ENCODE measurements around the gene BPIFB2.

Gene BPIFB2

GRCh38 chr20:33032555-33032954 lies 25.1 kb downstream of the BPIFB2 start:
- no peak for TF ChIP-seq CTCF (IDR thresholded peaks at IDR 0.05; ENCODE audit: insufficient read depth, missing control alignments)
- FAIRE-seq (no peak), DNase-seq (ENCODE audit: insufficient read length, low spot score) (no peak)

DNA sequence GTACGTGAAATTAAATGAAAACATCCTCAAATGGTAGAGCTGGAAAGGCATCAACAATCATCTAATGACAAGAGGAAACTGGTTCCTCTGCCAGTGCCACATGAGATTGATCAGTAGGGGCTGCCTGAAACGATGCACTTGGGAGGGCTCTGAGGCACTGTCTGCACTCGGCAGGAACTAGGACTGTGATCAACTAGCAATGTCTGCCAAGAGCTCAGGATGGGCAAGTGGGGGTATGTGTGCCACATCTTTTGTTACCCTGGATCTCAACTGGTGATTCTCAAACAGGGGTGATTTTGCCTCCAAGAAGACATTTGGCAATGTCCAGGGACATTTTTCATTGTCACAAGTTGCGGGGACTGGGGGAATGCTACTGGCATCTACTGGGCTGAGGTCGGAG lies 25.9 kb downstream of the BPIFB2 start:
- FAIRE-seq (no peak), DNase-seq (ENCODE audit: insufficient read length, low spot score) (no peak)
- TF ChIP-seq CTCF (IDR thresholded peaks at IDR 0.05; ENCODE audit: insufficient read depth, missing control alignments) = no peak

DNA sequence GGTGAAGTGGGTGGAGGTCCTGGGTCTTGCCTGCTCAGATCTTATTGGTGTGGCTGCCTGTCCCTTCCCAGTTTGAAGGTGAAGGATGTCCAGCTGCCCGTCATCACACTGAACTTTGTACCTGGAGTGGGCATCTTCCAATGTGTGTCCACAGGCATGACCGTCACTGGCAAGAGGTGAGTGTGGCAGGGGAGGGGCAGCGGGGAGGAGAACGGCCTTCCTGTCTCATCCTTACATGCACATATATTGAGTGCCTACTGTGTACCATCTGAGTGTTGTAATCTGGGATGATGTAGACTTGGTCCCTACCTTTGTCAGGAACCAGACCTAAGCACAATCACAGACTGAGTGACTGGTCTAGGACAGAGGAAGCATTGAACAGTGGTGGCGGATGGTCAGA lies 26.6 kb downstream of the BPIFB2 start:
- FAIRE-seq (no peak), DNase-seq (ENCODE audit: insufficient read length, low spot score) (no peak)
- no peak for TF ChIP-seq CTCF (IDR thresholded peaks at IDR 0.05; ENCODE audit: insufficient read depth, missing control alignments)

- TF ChIP-seq CTCF (IDR thresholded peaks at IDR 0.05; ENCODE audit: insufficient read depth, missing control alignments) = no peak
- FAIRE-seq = no peak
- DNase-seq (ENCODE audit: insufficient read length, low spot score) = no peak
Measured at GRCh38 chr20:33034901-33035492, 27.5 kb downstream of the BPIFB2 start.

GRCh38 chr20:33037456-33037855 lies 30.0 kb downstream of the BPIFB2 start:
- FAIRE-seq = no peak
- DNase-seq (ENCODE audit: insufficient read length, low spot score) = no peak
- TF ChIP-seq CTCF (IDR thresholded peaks at IDR 0.05; ENCODE audit: insufficient read depth, missing control alignments) = no peak

GRCh38 chr20:33038243-33038642 lies 30.7 kb downstream of the BPIFB2 start:
- DNase-seq (ENCODE audit: insufficient read length, low spot score) = no peak
- TF ChIP-seq CTCF (IDR thresholded peaks at IDR 0.05; ENCODE audit: insufficient read depth, missing control alignments) = no peak
- FAIRE-seq = no peak

- DNase-seq (ENCODE audit: insufficient read length, low spot score) = no peak
- TF ChIP-seq CTCF (IDR thresholded peaks at IDR 0.05; ENCODE audit: insufficient read depth, missing control alignments) = no peak
- FAIRE-seq = no peak
Measured at GRCh38 chr20:33042430-33042829, 34.9 kb downstream of the BPIFB2 start.

All from D721Med (cell line).